Muscle of arm (tissue), 12 donors: Measurements from ENCODE around the gene C1QTNF12. TPM values are rescaled to one million over a fixed set of nuclear protein-coding genes. Genes with fewer than 3 reads are reported as not detected.

Experiments
- DNase-seq: peaks from one replicate; pipeline ENCODE4 v3.0.0-alpha.2; 2013
- polyA plus RNA-seq, 12 donors: library from polyadenylated mRNA; unstranded; fragments of 120-200 nt; gene quantifications; one replicate each; pipeline ENCODE4 v1.2.1, GENCODE V29; 2013; ENCODE audit not compliant: insufficient read length in 12 of 12

Gene C1QTNF12
- polyA plus RNA-seq, 12 donors: 2.0 to 5.4 (median 2.4) TPM; not detected in 2

DNA sequence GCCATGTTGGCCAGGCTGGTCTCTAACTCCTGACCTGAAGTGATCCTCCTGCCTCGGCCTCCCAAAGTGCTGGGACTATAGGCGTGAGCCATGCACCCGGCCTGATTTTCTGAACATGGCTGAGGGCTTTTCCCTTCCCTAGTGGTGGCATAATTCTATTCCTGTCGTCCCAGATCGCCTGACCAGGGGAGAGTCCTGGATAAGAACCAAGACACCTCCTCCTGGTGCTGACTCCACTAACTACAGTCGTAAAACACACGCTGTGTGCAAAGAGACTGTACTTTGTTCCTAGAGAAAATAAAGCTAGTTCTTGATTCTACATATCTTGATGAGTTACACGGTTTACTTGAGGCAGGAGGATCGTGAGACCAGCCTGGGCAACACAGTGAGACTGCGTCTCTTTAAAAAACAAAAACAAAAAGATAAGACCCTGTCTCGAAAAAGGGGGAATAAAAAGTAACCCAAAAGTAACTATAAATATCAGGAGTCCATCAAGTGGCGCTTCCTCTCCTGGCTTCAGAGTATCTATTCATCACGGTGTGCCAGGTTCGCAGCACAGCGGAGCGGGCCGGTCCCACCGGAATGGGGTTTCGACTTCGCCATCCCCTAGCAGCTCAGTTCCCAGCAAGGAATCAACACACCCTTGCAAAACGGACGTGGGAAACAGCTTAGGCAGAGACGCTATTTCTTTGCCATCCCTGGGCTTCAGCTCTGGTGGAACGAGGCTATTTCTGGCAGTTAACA, 15.7 kb downstream of the C1QTNF12 start:
- DNase-seq: no peak

DNA sequence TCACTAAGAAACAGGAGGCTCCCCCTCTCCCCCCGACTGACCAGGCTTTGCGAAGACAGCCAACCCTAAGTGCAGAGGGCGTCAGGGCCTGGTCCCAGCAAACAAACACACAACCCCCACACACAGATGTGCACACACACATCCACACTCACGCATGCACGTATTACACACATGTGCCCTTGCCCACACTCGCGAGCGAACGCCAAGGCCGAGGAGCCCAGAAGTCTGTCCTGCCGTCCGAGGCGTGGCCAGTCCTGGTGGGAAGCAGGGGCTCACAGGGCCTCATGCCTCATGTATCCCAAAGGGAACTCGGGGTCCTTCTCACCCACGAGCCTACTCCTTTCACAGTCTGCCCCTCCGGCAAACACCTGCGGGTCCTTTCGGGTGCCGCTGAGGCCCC, 16.8 kb downstream of the C1QTNF12 start:
- DNase-seq: no peak

DNA sequence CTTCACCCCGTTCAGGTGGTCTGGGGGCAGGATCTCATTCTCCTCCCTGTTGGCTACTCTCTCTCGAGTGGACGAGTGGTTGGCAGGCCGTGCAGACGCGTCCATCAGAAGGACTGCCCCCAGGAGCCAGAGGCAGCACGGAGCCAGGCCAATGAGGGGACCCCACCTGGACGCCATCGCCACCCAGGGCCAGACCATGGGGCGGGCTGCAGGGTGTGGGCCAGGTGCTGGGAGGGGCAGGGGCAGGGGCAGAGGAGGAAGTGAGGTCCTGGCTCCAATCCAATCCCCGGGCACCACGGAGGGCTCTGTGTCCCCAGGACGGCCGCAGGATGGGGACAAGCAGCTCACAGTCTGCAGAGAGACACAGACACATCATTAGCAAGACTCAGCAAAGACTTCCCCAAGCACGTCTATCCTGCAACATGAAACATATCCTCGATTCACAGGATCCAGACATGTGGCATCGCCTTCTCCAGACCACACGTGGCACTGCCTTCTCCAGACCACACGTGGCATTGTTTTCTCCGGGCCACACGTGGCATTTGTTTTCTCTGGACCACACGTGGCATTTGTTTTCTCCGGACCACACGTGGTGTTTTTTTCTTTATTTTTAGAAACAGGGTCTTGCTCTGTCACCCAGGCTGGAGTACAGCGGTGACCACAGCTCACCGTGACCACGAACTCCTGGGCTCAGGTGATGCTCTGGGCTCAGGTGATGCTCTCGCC, 17.8 kb downstream of the C1QTNF12 start:
- DNase-seq: no peak

GRCh38 chr1:1228187-1228586, 18.3 kb downstream of the C1QTNF12 start:
- DNase-seq: no peak

DNA sequence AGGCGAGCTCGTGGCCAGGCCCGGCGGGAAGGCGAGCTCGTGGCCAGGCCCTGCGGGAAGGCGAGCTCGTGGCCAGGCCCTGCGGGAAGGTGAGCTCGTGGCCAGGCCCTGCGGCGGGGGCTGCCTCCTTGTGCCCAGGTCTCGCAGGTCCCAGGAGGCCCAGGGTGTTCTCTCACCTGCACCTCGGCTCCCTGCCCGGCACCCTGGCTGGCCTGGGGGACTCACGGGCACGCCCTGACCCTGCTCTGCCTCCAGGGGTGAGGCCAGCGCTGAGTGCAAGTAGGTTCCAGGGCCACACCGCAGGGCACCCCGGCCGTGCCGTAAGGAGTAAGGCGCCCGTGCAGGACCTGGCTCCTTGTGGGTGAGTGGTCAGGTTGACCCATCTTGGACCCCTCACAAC, 19.1 kb downstream of the C1QTNF12 start:
- DNase-seq: no peak

DNA sequence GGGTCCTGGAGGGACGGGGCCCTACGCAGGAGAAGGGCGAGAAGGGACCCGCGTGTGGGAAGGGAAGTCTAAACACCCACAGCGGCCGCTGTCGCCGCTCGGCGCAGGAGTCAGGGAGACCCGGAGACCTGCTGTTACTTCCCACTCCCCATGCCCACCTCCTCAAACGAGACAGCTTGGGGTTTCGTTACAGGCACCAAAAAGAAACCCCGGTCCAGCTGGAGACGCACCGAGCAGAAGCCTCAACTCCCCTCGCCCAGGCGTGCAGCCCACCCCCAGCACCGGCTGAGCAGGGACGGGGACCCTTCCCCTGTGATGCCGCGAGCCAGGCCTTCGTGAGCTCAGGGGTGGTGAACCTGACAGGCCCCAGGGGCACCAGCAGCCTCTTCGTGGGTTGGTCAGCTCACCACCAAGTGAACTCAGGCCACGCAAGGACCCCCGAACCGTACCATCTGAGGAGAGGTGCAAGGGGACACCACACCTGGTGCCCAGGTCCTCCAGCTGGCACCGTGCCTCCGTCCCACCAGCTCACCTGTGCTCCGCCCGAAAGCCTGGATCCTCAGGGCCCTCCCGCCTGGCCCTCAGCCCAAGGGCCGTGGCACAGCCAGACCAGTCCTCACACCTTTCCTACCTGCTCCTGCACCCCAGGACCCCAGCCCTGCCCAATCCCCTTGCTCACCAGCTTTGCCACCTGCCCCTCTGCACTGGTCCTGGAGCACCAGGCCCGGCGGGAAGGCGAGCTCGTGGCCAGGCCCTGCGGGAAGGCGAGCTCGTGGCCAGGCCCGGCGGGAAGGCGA, 19.8 kb downstream of the C1QTNF12 start:
- DNase-seq: no peak

- DNase-seq: no peak
Observed at GRCh38 chr1:1225913-1226312, 20.6 kb downstream of the C1QTNF12 start.

DNA sequence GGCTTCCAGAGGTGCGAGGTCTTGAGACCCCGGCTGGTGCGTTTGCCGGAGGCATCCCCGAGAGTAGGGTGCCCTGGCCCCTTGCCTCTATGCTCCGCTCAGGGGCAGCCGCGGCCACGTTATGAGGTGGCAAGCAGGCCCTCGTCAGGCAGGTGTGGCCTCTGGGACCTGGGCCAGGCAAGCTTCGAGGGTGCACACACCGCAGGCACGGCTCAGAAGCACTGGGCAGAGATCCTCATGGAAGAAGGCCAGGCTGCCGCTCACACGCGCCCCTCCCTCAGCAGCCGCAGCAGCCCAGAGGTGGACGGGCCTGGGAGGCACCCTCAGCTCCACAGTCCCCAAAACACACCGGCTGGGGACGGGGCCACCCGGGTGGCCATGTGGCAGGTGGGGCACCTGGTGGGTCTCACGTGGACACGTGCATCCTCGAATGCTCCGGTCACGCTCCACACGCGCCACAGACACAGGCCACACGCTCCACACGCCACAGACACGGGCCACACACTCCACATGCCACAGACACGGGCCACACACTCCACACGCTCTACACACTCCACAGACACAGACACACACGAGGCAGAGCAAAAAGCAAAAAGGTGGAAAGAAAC, 21.2 kb downstream of the C1QTNF12 start:
- DNase-seq: no peak

GRCh38 chr1:1223891-1224290, 22.6 kb downstream of the C1QTNF12 start:
- no peak for DNase-seq

GRCh38 chr1:1223321-1223720, 23.2 kb downstream of the C1QTNF12 start:
- no peak for DNase-seq

- no peak for DNase-seq
Observed at GRCh38 chr1:1222575-1223225, 23.8 kb downstream of the C1QTNF12 start.

DNA sequence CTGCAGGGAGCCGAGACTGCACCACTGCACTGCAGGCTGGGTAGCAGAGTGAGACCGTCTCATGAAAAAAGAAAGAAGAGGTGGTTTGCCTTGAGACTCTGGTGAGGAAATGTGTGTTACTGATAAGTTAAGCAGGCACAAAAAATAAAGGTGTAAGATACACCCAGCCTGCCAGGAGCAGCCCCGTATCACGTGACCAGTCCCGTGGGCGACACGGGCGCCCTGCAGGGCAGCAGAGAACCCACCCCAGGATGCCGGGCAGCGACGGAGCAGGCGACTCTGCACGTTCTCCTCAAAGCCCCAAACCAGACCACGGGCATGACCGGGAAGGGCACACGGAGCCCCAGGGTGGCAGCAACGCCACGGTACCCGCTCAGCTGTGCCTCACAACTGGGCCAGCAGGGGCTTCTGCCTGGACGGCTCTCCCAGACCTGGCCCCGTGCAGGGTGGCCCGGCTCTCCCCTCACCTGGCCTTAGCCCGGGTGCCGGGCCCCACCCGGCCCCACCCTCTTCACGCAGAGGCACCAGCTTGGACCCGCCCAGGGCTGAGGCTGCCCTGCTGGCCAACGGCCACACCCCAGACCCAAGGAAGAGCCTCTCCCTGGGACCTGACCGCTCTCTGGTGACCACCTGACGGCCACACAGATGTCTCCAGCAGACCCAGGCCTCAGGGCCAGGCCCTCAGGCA, 24.5 kb downstream of the C1QTNF12 start:
- no peak for DNase-seq

DNA sequence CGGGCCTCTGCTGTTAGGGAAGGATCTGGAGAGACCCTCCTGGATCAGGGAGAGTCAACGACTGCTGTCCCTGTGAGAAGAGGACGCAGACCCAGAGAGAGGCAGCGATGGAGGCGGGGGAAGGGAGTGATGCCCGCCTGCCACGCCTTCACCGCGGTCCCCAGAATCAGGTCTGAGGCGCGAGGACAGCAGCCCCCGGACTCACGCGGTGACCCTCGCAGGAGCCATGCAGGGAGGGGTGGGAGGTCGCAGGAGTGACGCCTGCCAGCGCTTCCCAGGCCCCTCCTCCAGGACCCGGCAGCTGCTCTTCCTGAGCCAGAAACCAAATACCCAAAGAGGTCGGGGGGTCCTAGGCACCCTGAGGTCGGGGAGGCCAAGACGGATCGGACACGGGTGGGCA, 26.3 kb downstream of the C1QTNF12 start:
- DNase-seq: no peak

GRCh38 chr1:1219341-1219740, 27.2 kb downstream of the C1QTNF12 start:
- DNase-seq: no peak

GRCh38 chr1:1218524-1219200, 27.9 kb downstream of the C1QTNF12 start:
- DNase-seq: no peak

GRCh38 chr1:1217621-1218523, 28.6 kb downstream of the C1QTNF12 start:
- DNase-seq: no peak

DNA sequence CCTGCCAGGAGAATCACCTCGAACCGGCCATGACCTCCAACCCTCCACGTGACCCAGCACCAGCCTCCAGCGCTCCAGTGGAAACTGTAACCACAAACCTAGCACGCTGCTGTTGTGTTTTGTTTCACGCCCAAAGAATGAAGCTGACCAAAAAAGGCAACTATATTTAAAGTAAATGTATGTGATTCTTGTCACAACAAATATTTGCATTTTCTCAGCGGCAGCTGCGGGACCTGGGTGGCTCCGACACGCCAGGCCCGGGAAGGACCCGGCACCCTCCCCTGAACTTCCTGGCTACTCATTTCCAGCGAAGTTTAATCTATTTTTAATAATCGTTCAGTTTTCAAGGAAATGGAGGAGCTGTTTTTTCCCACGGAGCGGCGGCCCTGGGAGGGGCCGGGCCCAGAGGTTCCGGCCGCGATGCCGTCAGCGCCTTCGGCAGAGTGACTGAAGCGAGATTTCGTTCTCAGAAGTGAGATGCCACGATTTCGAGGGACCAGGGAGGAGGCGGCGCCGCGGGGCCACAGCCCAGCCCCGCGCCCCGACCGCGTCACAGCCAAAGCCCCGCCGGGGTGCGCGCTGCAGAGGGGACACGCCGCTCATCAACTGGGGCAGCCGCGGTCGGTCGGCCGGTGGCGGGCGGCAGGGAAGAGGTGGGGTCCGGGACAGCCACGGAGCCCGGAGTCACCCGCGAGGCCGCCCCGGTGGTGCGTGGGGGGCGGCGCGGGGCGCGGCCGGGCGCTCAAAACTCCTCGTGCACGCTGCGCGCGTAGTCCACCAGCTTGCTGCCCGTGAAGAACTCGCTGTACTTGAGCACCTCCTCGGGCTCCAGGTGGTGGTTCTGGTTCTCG, 29.5 kb downstream of the C1QTNF12 start:
- DNase-seq: no peak

DNA sequence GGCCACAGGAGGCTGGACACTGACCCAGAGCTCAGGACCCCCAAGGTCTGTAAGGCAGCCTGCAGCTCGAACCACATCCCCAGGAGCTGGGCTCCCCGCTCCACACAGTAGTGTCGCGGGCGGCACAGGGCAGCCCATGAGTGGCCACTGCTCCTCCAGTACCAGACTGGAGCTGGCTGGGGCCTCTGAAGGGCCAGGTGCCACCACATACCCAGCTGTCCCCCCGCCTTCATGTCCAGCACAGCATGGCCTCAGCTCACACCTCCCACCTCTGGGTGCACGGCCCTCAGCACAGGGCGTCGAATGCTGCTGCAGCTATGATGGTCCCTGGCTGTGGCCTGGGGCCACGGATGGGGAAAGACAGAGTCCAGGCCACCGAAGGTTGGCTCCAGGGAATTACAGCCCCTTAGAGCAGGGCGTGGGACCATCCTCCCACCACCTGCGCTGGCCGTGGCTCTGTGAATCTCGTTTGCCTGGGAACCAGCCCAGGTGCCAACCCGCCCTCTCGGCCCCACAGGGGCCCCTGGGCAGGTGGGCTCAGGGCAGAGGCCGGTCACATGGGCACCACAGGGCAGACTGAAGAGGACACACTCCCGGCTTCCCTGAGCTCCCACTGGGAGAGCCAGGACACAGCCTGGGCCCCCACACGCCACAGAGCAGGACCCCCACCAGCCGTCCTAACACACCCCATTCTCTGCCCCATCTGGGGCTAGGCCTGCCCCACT, 30.5 kb downstream of the C1QTNF12 start:
- DNase-seq: no peak
